Upper lobe of left lung (tissue), 6 donors: Measurements from ENCODE around the gene CCDC185. TPM values are rescaled to one million over a fixed set of nuclear protein-coding genes. Genes with fewer than 3 reads are reported as not detected.

Experiments used
- ATAC-seq, 2 donors: fragments of 200-7000 bp; cut with Tn5 transposase; one replicate each; pipeline ENCODE4 v1.9.1; 2022; ENCODE audit warnings: mild to moderate bottlenecking in 2 of 2, moderate library complexity in 2 of 2; ENCODE audit not compliant: low FRiP score in 2 of 2
- DNase-seq, 2 donors: peaks; one replicate each; pipeline ENCODE4 v3.0.0-alpha.2; 2019 to 2020
- H3K27ac ChIP-seq, 4 donors: fragments of 200-600 bp; sonication (generic); one replicate each; pipeline ENCODE4 v1.5.1; 2016 to 2019
- H3K27me3 ChIP-seq, 4 donors: fragments of 200-600 bp; sonication (generic); one replicate each; pipeline ENCODE4 v1.5.1; 2017 to 2019
- H3K36me3 ChIP-seq, 4 donors: fragments of 200-600 bp; sonication (generic); one replicate each; pipeline ENCODE4 v1.5.1; 2016 to 2019
- H3K4me1 ChIP-seq, 4 donors: fragments of 200-600 bp; sonication (generic); one replicate each; pipeline ENCODE4 v1.5.1; 2018 to 2019
- H3K4me3 ChIP-seq, 4 donors: fragments of 200-600 bp; sonication (generic); one replicate each; pipeline ENCODE4 v1.5.1; 2017 to 2019; ENCODE audit warnings: mild to moderate bottlenecking in 2 of 4, moderate library complexity in 1 of 4
- H3K9me3 ChIP-seq, 4 donors: fragments of 200-600 bp; sonication (generic); one replicate each; pipeline ENCODE4 v1.5.1; 2018 to 2019
- EP300 ChIP-seq, 4 donors: sonication (generic); formaldehyde crosslinking; IDR thresholded peaks; one replicate each; pipeline ENCODE4 v1.5.1; 2017; ENCODE audit warnings: antibody characterized with exemption in 4 of 4, control low read depth in 2 of 4
- POLR2A ChIP-seq, 4 donors: fragments of 450-650 bp; IDR thresholded peaks; one replicate each; pipeline ENCODE4 v1.5.1; 2016 to 2017; ENCODE audit warnings: antibody characterized with exemption in 4 of 4, mild to moderate bottlenecking in 2 of 4
- POLR2AphosphoS5 ChIP-seq, 2 donors: sonication (generic); formaldehyde crosslinking; IDR thresholded peaks; one replicate each; pipeline ENCODE4 v1.5.1; 2017; ENCODE audit warnings: antibody characterized with exemption in 2 of 2
- WGBS, 2 donors: methylation state at CpG; one replicate each; pipeline ENCODE4 v1.1.5; 2017 to 2018; 5-methylcytosine and 5-hydroxymethylcytosine counted together
- total RNA-seq, 6 donors: library from RNA; depleted of rRNA in 4 of 6; stranded (reverse); fragments of >200 nt in 4 of 6; gene quantifications; one replicate each; pipeline versions ENCODE4 v1.1.0 to v1.2.1, GENCODE V29; 2016 to 2021
- TF ChIP-seq, protein P1 (sequence below), 6 experiments: fragments of 450-650 bp in 4 of 6; fragments of 200-600 bp in 2 of 6; sonication (generic) in 2 of 6; IDR thresholded peaks; one replicate each; pipeline ENCODE4 v1.5.1; 2016 to 2019; ENCODE audit warnings: antibody characterized with exemption in 6 of 6
- donor health status: DM: no; HTN: no; CAD: no; lungs with moderate emphysema.
- donor health status: DM: no; HTN: yes; CAD: no; lungs with severe emphysema.

Gene CCDC185
- total RNA-seq, 6 donors from 2014 or later, result not detected

DNA sequence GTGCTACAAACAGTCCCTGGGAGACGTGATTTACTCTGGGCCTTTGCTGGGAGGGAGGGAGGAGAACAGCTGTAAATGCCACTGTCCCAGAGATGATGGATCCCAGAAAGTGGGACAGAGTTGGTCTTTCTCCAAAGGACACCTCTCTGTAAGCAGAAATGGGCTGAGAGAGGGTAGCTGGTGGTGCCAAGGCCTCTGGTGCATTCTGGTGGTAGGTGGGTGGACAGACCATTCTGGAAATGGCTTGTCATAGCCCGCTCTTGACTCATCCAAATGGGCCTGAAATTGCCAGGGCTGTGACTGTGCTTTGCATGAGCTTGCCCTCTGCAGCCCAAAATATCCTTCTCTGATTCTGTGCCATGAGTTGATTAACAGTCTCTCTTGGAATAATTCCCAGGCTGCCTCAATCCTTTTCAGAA, 36.1 kb downstream of the CCDC185 start:
- no peak for DNase-seq
- Histone ChIP-seq H3K4me3 (no peak overlapping the region), H3K9me3 (no peaks in the 10 kb centered on the region), H3K4me1 (no peaks in the 10 kb centered on the region), H3K36me3 (no peaks in the 10 kb centered on the region), H3K27ac (no peak overlapping the region), H3K27me3 (no peaks in the 10 kb centered on the region)
- no peak for ATAC-seq
- 82 to 96% methylated on average over 2 of the region's 2 CpGs for WGBS, 2 donors
- no peak for TF ChIP-seq POLR2A (IDR thresholded peaks at IDR 0.05)
- TF ChIP-seq EP300 (IDR thresholded peaks at IDR 0.05), result no peak
- TF ChIP-seq POLR2AphosphoS5 (IDR thresholded peaks at IDR 0.05), result no peak
- TF ChIP-seq, protein P1, sequence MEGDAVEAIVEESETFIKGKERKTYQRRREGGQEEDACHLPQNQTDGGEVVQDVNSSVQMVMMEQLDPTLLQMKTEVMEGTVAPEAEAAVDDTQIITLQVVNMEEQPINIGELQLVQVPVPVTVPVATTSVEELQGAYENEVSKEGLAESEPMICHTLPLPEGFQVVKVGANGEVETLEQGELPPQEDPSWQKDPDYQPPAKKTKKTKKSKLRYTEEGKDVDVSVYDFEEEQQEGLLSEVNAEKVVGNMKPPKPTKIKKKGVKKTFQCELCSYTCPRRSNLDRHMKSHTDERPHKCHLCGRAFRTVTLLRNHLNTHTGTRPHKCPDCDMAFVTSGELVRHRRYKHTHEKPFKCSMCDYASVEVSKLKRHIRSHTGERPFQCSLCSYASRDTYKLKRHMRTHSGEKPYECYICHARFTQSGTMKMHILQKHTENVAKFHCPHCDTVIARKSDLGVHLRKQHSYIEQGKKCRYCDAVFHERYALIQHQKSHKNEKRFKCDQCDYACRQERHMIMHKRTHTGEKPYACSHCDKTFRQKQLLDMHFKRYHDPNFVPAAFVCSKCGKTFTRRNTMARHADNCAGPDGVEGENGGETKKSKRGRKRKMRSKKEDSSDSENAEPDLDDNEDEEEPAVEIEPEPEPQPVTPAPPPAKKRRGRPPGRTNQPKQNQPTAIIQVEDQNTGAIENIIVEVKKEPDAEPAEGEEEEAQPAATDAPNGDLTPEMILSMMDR (IDR thresholded peaks at IDR 0.05), result no peak

DNA sequence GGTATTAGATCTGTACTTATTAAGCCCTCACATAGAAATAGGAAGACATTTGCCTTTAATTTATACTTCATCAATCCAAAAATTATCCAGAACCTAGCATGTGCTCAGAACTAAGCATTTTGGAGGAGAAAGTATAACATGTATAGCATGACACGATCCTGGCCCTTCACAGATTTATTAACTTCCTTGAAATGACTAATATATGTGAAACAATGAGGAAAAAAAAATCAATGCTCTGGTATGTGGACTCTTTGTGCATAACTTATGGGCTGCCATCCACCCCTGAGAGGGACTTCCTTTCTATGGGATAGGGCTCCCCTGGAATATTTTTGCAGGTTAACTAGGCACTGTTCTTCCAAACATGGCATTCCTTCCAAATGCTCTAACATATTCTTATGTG, 36.6 kb downstream of the CCDC185 start:
- TF ChIP-seq, protein P1 (IDR thresholded peaks at IDR 0.05), result no peak
- TF ChIP-seq POLR2AphosphoS5 (IDR thresholded peaks at IDR 0.05) (no peak), POLR2A (IDR thresholded peaks at IDR 0.05) (no peak), EP300 (IDR thresholded peaks at IDR 0.05) (no peak)
- WGBS, 2 donors, result 38 to 48% methylated on average over 1 of the region's 1 CpG
- H3K27ac ChIP-seq, result no peak overlapping the region
- H3K9me3 ChIP-seq, result no peaks in the 10 kb centered on the region
- H3K4me3 ChIP-seq, result no peak overlapping the region
- H3K4me1 ChIP-seq, result no peaks in the 10 kb centered on the region
- ATAC-seq (no peak), DNase-seq (no peak)
- H3K27me3 ChIP-seq, result no peaks in the 10 kb centered on the region
- H3K36me3 ChIP-seq, result no peaks in the 10 kb centered on the region

DNA sequence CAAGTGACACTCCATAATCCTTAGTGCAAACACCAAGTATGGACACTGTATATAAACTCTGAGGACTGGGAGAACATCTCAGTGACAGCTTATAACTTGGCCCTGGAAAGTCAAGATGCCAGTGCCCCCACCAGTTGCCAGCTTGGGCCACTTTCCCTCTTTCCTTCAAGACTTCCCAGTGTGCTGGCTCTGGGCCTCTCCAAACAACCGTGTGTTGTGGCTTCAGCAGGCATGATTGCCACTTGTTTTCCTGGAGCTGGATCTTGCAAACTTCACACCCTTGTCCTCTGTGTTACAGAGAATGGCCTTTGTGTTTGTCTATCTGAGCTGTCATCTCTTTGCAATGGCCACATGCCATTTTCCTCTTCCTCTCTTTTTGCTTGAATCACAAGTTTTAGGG, 37.0 kb downstream of the CCDC185 start:
- ATAC-seq, result no peak

DNA sequence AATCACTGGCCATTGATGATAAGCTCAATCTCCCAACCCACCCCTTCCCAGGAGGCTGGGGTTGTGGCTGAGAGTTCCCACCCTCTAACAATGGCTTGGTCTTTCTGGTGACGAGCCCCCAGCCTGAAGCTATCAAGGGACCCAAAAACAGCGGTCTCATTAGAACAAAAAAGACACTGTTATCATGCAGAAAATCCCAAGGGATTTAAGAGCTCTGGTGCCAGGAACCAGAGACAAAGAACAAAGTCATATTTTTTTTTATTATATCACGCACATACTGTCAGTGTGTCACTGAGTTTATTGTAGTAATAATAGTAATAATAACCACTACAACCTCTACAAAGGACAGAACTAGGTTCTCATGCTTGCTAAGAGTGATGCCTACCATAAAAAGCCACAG, 43.9 kb downstream of the CCDC185 start:
- Histone ChIP-seq H3K36me3 (no peaks in the 10 kb centered on the region), H3K4me3 (no peak overlapping the region), H3K9me3 (no peaks in the 10 kb centered on the region), H3K27ac (no peak overlapping the region), H3K27me3 (no peaks in the 10 kb centered on the region), H3K4me1 (no peaks in the 10 kb centered on the region)
- DNase-seq (no peak), ATAC-seq (no peak)
- WGBS, 2 donors, result 81 to 85% methylated on average over 3 of the region's 3 CpGs
- TF ChIP-seq EP300 (IDR thresholded peaks at IDR 0.05), result no peak
- no peak for TF ChIP-seq POLR2A (IDR thresholded peaks at IDR 0.05)
- TF ChIP-seq, protein P1 (IDR thresholded peaks at IDR 0.05), result no peak
- TF ChIP-seq POLR2AphosphoS5 (IDR thresholded peaks at IDR 0.05), result no peak

More for the DNA sequence above, 37.0 kb downstream of the CCDC185 start:
- H3K4me3 ChIP-seq, result no peak overlapping the region
- no peaks in the 10 kb centered on the region for H3K9me3 ChIP-seq
- TF ChIP-seq EP300 (IDR thresholded peaks at IDR 0.05) (no peak), POLR2AphosphoS5 (IDR thresholded peaks at IDR 0.05) (no peak), POLR2A (IDR thresholded peaks at IDR 0.05) (no peak)
- no peaks in the 10 kb centered on the region for H3K36me3 ChIP-seq
- no peaks in the 10 kb centered on the region for H3K27me3 ChIP-seq
- no peak overlapping the region for H3K27ac ChIP-seq
- no peak for DNase-seq
- WGBS, 2 donors, result 25 to 38% methylated on average over 1 of the region's 1 CpG
- no peaks in the 10 kb centered on the region for H3K4me1 ChIP-seq

DNA sequence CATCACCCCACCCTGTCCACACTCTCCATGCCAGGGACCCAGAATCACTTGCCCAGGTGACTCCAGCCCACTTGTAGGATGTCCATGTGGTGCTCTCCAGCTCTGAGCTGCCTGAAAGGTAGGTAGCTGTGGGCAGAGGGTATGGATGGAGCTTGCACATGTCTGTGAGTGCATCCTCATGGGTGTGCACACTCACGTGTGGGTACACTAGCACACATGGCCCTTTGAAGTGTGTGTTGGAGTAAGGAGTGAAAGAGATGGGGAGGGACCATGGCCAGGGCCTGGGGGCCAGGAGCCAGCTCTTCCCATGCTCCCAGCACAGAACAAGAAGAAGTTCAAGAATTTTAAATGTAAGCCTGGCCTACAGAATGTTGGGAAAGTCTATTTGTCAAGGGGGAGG, 50.2 kb downstream of the CCDC185 start:
- DNase-seq (no peak), ATAC-seq (peak in 1 of 2 donors; percentile 51)
- TF ChIP-seq POLR2A (IDR thresholded peaks at IDR 0.05) (no peak), POLR2AphosphoS5 (IDR thresholded peaks at IDR 0.05) (no peak), EP300 (IDR thresholded peaks at IDR 0.05) (no peak)
- TF ChIP-seq, protein P1 (IDR thresholded peaks at IDR 0.05), result no peak
- Histone ChIP-seq H3K27ac (no peak overlapping the region), H3K4me3 (no peak overlapping the region), H3K9me3 (peaks cover 0 to 6% (median 3%) of the 10 kb centered on the region in 4 donors), H3K4me1 (no peaks in the 10 kb centered on the region), H3K27me3 (no peaks in the 10 kb centered on the region), H3K36me3 (no peaks in the 10 kb centered on the region)
- 86 to 88% methylated on average over 1 of the region's 1 CpG for WGBS, 2 donors
